Measurements from ENCODE around the gene UNC13C. TPM values are rescaled to one million over a fixed set of nuclear protein-coding genes. Genes with fewer than 3 reads are reported as not detected.
A peak's percentile ranks its signal among the peaks of the same experiment; 100 is the strongest.

The UNC13C gene
- total RNA-seq, 1 donor from 2014 or later, result 0.18 TPM

DNA sequence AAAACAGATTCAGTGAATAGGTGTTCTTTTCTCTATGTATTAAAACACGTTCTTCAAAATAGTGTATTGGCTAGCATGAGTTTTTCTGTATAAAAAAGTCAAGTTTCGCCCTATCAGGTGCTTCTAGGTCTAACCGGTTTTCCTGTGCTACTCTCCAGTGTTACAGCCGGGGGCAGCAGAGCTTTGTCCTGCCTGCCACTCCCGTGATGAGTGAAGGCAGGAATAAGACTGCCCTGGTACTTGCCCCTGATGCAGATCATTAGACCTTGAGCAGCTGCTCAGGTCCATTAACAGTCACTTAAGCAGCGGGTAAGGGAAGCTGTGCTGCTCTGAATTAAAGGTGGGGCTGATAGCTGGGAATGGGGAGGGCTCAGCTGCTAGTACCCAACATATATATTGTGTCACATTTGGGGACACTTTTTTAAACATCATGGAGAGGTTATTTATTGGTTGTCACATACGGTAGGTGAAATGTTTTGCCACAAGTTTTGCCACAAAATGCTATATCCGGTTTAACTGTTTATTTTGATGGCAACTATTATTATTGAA lies 1.3 kb upstream of the UNC13C start:
- Histone ChIP-seq H3K79me2 (ENCODE audit: insufficient read depth, low read length) (no peaks in the 10 kb centered on the region), H3K27me3 (ENCODE audit: insufficient read depth, low read length) (peaks cover 4% of the 10 kb centered on the region), H3K4me3 (ENCODE audit: insufficient read depth, low read depth, low read length) (no peak overlapping the region), H3K36me3 (ENCODE audit: insufficient read depth, low read length) (no peaks in the 10 kb centered on the region), H2AFZ (ENCODE audit: low read depth, low read length) (no peak overlapping the region), H3K27ac (ENCODE audit: low read depth, low read length) (no peak overlapping the region), H3K9ac (ENCODE audit: low read length) (no peak overlapping the region), H3K9me3 (ENCODE audit: insufficient read depth, low read depth, low read length) (no peaks in the 10 kb centered on the region), H4K20me1 (ENCODE audit: insufficient read depth, low read length) (no peaks in the 10 kb centered on the region), H3K4me1 (ENCODE audit: insufficient read depth, low read length) (no peaks in the 10 kb centered on the region), H3K4me2 (ENCODE audit: low read length) (no peak overlapping the region)
- H3K4me1 Mint-ChIP-seq (ENCODE audit: low read depth, unreplicated experiment), result no peaks in the 10 kb centered on the region
- H3K9me3 Mint-ChIP-seq (ENCODE audit: unreplicated experiment), result peaks cover 2% of the 10 kb centered on the region
- TF ChIP-seq CTCF (IDR thresholded peaks at IDR 0.05; ENCODE audit: insufficient read depth, low read depth, low read length) (no peak), EZH2 (IDR thresholded peaks at IDR 0.05; ENCODE audit: insufficient read depth, low read length) (no peak)
- H3K36me3 Mint-ChIP-seq (ENCODE audit: low read depth, unreplicated experiment), result no peaks in the 10 kb centered on the region
- DNase-seq (ENCODE audit: low read depth) (no peak), FAIRE-seq (no peak)
- no peak overlapping the region for H3K27ac Mint-ChIP-seq (ENCODE audit: unreplicated experiment)
- peaks cover 13% of the 10 kb centered on the region for H3K27me3 Mint-ChIP-seq (ENCODE audit: low read depth, unreplicated experiment)
- H3K4me3 Mint-ChIP-seq (ENCODE audit: unreplicated experiment), result no peak overlapping the region

DNA sequence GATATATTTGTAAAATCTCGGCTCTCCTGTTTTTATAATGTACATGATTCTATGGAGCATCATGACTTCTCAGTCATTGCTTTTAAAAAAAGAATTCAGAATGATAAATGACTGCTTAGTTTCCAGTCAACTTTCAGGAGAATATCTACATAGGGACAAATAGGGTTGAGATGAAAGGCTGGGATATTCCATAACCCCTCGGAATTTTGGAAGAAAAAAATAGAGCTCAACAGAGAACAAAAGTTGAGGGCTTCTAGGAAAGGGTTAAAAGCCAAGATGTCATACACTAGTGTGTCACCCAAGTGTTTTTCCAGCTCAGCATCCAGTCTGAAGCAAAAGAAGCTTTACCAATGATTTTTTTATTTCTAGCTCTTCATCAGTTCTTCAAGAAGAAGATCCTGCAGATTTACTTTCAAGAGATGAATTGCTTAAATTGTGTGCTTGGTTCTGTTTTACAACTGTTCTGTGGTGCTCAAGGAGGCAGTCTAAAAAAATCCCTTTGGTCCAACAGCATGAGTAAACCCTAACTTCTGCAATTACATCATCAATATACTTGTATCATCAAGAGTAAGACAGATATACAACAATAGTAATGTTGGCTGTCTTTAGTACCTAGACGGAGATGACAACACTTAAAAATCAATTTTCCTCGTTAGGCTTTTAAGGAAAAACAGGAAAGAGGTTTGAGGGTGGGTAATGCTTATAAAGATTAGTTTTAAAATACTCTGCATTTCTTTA lies 979 bp downstream of the UNC13C start:
- Mint-ChIP-seq H3K27me3 (ENCODE audit: low read depth, unreplicated experiment) (peaks cover 13% of the 10 kb centered on the region), H3K4me1 (ENCODE audit: low read depth, unreplicated experiment) (no peaks in the 10 kb centered on the region), H3K27ac (ENCODE audit: unreplicated experiment) (no peak overlapping the region), H3K36me3 (ENCODE audit: low read depth, unreplicated experiment) (no peaks in the 10 kb centered on the region), H3K4me3 (ENCODE audit: unreplicated experiment) (peak overlapping the region; percentile 88), H3K9me3 (ENCODE audit: unreplicated experiment) (peaks cover 2% of the 10 kb centered on the region)
- Histone ChIP-seq H3K4me3 (ENCODE audit: insufficient read depth, low read depth, low read length) (no peak overlapping the region), H3K36me3 (ENCODE audit: insufficient read depth, low read length) (no peaks in the 10 kb centered on the region), H4K20me1 (ENCODE audit: insufficient read depth, low read length) (no peaks in the 10 kb centered on the region), H3K79me2 (ENCODE audit: insufficient read depth, low read length) (no peaks in the 10 kb centered on the region), H3K9ac (ENCODE audit: low read length) (no peak overlapping the region), H3K4me2 (ENCODE audit: low read length) (peak overlapping the region; percentile 88), H3K27me3 (ENCODE audit: insufficient read depth, low read length) (peaks cover 4% of the 10 kb centered on the region), H3K9me3 (ENCODE audit: insufficient read depth, low read depth, low read length) (no peaks in the 10 kb centered on the region), H2AFZ (ENCODE audit: low read depth, low read length) (no peak overlapping the region), H3K27ac (ENCODE audit: low read depth, low read length) (no peak overlapping the region), H3K4me1 (ENCODE audit: insufficient read depth, low read length) (no peaks in the 10 kb centered on the region)
- TF ChIP-seq CTCF (IDR thresholded peaks at IDR 0.05; ENCODE audit: insufficient read depth, low read depth, low read length) (no peak), EZH2 (IDR thresholded peaks at IDR 0.05; ENCODE audit: insufficient read depth, low read length) (no peak)
- no peak for FAIRE-seq
- DNase-seq (ENCODE audit: low read depth), result no peak

- Histone ChIP-seq H3K9me3 (ENCODE audit: insufficient read depth, low read depth, low read length) (no peaks in the 10 kb centered on the region), H3K4me3 (ENCODE audit: insufficient read depth, low read depth, low read length) (no peak overlapping the region), H3K27ac (ENCODE audit: low read depth, low read length) (no peak overlapping the region), H3K9ac (ENCODE audit: low read length) (no peak overlapping the region), H3K4me2 (ENCODE audit: low read length) (no peak overlapping the region), H2AFZ (ENCODE audit: low read depth, low read length) (no peak overlapping the region), H3K36me3 (ENCODE audit: insufficient read depth, low read length) (no peaks in the 10 kb centered on the region), H3K4me1 (ENCODE audit: insufficient read depth, low read length) (no peaks in the 10 kb centered on the region), H3K27me3 (ENCODE audit: insufficient read depth, low read length) (peaks cover 4% of the 10 kb centered on the region), H3K79me2 (ENCODE audit: insufficient read depth, low read length) (no peaks in the 10 kb centered on the region), H4K20me1 (ENCODE audit: insufficient read depth, low read length) (no peaks in the 10 kb centered on the region)
- peaks cover 13% of the 10 kb centered on the region for H3K27me3 Mint-ChIP-seq (ENCODE audit: low read depth, unreplicated experiment)
- no peaks in the 10 kb centered on the region for H3K36me3 Mint-ChIP-seq (ENCODE audit: low read depth, unreplicated experiment)
- H3K4me1 Mint-ChIP-seq (ENCODE audit: low read depth, unreplicated experiment), result no peaks in the 10 kb centered on the region
- peaks cover 2% of the 10 kb centered on the region for H3K9me3 Mint-ChIP-seq (ENCODE audit: unreplicated experiment)
- no peak for FAIRE-seq
- no peak for DNase-seq (ENCODE audit: low read depth)
- no peak for TF ChIP-seq CTCF (IDR thresholded peaks at IDR 0.05; ENCODE audit: insufficient read depth, low read depth, low read length)
- no peak overlapping the region for H3K27ac Mint-ChIP-seq (ENCODE audit: unreplicated experiment)
- H3K4me3 Mint-ChIP-seq (ENCODE audit: unreplicated experiment), result no peak overlapping the region
Measured at GRCh38 chr15:53980021-53980420, 1.8 kb downstream of the UNC13C start.

All from astrocyte (in vitro differentiated cells and primary cell).